HG02973 (cell line): ENCODE data around the gene RNU11.
"Not testable (repeated sequence)": the region's sequence is repeated elsewhere in the genome, so short reads cannot be mapped to it uniquely, and the experiment has no call there.

ENCODE experiments used
- ATAC-seq: cut with Tn5 transposase; IDR thresholded peaks from one replicate; pipeline ENCODE4 v1.9.1; 2021; ENCODE audit warnings: moderate library complexity; ENCODE audit not compliant: unreplicated experiment

The RNU11 gene

GRCh38 chr1:28656335-28656734 lies 7.9 kb downstream of the RNU11 start:
- ATAC-seq, result no peak

- ATAC-seq, result no peak
Measured at GRCh38 chr1:28663871-28664470, 15.6 kb downstream of the RNU11 start.

GRCh38 chr1:28666806-28667205 lies 18.4 kb downstream of the RNU11 start:
- no peak for ATAC-seq

GRCh38 chr1:28668191-28668955 lies 20.0 kb downstream of the RNU11 start, which contains the start of gene GMEB1:
TSS of gene GMEB1 (plus strand) at chr1:28668784. CDS start at chr1:28683613, 14,829 bp downstream.
- peak; percentile 68 for ATAC-seq

- peak; percentile 34 for ATAC-seq
Measured at GRCh38 chr1:28668956-28669723, 20.7 kb downstream of the RNU11 start.

GRCh38 chr1:28671254-28671780 lies 22.9 kb downstream of the RNU11 start:
- ATAC-seq, result no peak

GRCh38 chr1:28672971-28673370 lies 24.6 kb downstream of the RNU11 start:
- not testable (repeated sequence) for ATAC-seq

- ATAC-seq, result no peak
Measured at GRCh38 chr1:28675924-28676257, 27.5 kb downstream of the RNU11 start.

GRCh38 chr1:28680151-28680550 lies 31.8 kb downstream of the RNU11 start:
- ATAC-seq, result no peak

GRCh38 chr1:28682840-28683239 lies 34.4 kb downstream of the RNU11 start:
- ATAC-seq, result no peak

GRCh38 chr1:28684937-28685336 lies 36.5 kb downstream of the RNU11 start:
- no peak for ATAC-seq

GRCh38 chr1:28691627-28692026 lies 43.2 kb downstream of the RNU11 start:
- not testable (repeated sequence) for ATAC-seq
